Omental fat pad (tissue), 4 donors: ENCODE measurements around the gene OCIAD2. TPM values are rescaled to one million over a fixed set of nuclear protein-coding genes. Genes with fewer than 3 reads are reported as not detected.

Experiments
- ATAC-seq: fragments of 150-250 bp; one replicate; pipeline ENCODE4 v1.9.1; 2016; ENCODE audit warnings: mild to moderate bottlenecking, moderate library complexity; ENCODE audit not compliant: low FRiP score
- DNase-seq: peaks from one replicate; pipeline ENCODE4 v3.0.0-alpha.2; 2019; ENCODE audit warnings: low spot score
- total RNA-seq, 4 donors: library from RNA; depleted of rRNA; stranded (reverse); fragments of >200 nt; gene quantifications; one replicate each; pipeline ENCODE4 v1.1.0, GENCODE V29; 2016
- TF ChIP-seq, protein P1 (sequence below), 3 donors: fragments of 450-650 bp; IDR thresholded peaks; one replicate each; pipeline ENCODE4 v1.5.1; 2016 to 2017; ENCODE audit warnings: antibody characterized with exemption in 3 of 3, mild to moderate bottlenecking in 3 of 3, moderate library complexity in 2 of 3

OCIAD2 gene
- total RNA-seq, 4 donors from 2014 or later: 2.8 to 24.3 (median 4.5) TPM

DNA sequence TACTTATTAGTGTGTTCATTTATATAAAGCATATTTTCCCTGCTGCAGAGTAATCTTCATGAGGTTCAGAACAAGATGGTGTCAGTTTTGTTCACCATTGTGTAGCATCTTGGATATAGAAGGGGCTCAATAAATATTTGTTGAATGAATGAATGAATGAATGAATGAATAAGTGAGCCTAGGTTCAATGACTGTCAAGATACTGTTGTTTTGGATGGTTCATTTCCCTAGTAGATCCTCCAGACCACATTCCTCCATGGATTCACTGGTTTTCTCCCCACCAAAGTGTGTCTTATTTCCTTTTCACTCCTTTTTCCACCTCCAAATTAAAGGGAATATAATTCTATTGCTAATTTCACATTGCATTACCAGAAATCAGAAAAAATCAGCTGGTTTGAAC lies 2.1 kb upstream of the OCIAD2 start:
- TF ChIP-seq, protein P1, sequence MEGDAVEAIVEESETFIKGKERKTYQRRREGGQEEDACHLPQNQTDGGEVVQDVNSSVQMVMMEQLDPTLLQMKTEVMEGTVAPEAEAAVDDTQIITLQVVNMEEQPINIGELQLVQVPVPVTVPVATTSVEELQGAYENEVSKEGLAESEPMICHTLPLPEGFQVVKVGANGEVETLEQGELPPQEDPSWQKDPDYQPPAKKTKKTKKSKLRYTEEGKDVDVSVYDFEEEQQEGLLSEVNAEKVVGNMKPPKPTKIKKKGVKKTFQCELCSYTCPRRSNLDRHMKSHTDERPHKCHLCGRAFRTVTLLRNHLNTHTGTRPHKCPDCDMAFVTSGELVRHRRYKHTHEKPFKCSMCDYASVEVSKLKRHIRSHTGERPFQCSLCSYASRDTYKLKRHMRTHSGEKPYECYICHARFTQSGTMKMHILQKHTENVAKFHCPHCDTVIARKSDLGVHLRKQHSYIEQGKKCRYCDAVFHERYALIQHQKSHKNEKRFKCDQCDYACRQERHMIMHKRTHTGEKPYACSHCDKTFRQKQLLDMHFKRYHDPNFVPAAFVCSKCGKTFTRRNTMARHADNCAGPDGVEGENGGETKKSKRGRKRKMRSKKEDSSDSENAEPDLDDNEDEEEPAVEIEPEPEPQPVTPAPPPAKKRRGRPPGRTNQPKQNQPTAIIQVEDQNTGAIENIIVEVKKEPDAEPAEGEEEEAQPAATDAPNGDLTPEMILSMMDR (IDR thresholded peaks at IDR 0.05): no peak
- no peak for ATAC-seq
- DNase-seq: no peak

DNA sequence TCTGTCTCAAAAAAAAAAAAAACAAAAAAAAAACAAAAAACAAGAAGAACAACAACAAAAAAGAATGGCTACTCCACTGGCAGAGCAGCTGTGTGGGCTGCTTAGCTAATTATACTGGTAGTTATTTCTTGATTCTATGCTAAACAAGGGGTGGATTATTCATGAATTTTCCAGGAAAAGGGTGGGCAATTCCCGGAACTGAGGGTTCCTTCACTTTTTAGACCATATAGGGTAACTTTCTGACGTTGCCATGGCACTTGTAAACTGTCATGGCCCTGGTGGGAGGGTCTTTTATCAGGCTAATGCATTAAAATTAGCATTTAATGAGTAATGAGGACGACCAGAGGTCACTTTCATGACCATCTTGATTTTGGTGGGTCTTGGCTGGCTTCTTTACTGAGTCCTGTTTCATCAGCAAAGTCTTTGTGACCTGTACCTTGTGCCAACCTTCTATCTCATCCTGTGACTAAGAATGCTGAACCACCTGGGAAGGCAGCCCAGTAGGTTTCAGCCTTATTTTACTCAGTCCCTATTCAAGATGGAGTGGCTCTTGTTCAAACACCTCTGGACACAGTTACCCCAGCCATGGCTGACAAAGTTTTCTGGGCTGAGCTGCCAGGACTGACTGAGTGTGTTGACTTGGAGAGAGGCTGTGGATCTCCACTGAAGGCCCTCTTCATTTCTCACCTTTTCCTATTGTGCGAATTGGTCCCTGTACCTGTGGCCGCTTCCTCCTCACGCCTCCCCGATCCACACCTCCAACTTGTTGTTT lies 1.3 kb upstream of the OCIAD2 start:
- DNase-seq: no peak
- no peak for ATAC-seq
- TF ChIP-seq, protein P1 (IDR thresholded peaks at IDR 0.05): no peak

DNA sequence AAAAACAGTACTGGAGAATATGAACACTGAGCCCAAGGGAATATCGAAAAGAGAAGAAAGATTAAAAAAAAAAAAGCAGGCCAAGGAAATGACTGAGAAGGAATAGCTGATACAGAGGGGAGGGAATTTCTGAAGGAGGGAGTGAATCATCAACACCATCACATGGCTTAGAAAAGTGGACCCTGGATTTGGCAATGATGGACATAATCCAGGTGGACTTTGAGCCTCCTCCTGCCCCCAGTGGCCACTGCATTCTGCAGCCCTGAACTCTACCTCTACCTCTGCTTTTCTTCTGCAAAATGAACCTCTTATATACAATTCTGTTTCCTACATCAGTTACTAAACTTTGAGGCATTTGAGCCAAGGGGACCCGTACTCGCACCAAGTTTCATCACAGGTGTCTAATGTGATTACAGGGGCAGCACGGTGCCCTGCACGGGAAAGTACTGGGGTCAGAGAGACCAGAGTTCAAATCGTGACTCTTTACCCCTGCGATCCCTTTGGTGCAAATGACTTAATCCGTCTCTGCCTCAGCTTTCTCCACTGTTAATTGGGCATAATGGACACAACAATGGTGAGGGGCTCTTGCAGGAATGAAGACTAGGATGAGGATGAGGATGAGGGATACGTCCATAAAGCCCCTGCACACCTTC lies 1.1 kb downstream of the OCIAD2 start:
- DNase-seq (no peak), ATAC-seq (no peak)
- TF ChIP-seq, protein P1 (IDR thresholded peaks at IDR 0.05): no peak

DNA sequence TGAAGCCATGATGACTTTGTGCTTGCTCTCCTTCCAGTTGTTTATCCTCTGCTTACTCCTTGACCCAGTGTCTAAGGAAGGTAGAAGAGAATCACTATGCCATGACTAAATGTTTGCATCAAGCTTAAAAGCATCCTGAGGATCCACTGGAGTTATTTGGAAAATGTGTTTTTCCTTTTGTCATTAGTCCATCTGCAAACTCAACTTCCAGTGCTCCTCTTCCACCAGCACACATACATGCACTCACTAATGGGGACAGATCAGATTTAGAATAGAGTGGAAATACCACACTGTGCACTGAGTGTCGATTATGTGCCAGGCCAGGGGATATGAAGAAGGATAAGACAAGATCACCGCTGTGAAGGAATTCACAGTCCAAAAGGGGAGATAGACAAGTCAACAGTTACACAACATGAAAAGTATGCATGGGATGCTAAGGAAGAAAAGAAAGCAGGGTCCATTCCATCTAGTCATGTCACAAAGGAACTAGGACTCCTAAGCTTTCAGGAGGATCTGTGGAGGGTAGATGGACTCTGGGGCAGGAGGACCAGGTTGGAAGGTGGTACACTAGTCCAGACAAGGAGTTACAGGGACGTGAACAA lies 1.9 kb downstream of the OCIAD2 start:
- ATAC-seq: no peak
- TF ChIP-seq, protein P1 (IDR thresholded peaks at IDR 0.05): no peak
- no peak for DNase-seq

DNA sequence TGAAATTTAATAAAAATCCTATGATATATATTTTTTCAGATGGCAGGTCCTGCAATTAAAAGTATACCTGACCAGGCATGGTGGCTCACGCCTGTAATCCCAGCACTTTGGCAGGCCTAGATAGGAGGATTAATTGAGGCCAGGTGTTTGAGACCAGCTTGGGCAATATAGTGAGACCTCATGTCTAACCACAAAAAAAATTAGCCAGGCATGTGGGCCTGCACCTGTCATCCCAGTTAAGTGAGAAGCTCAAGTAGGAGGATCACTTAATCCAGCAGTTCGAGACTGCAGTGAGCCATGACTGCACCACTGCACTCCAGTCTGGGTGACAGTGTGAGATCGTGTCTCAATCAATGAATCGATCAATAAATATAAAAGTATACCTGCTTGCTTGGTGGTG lies 2.5 kb downstream of the OCIAD2 start:
- TF ChIP-seq, protein P1 (IDR thresholded peaks at IDR 0.05): no peak
- ATAC-seq (no peak), DNase-seq (no peak)

DNA sequence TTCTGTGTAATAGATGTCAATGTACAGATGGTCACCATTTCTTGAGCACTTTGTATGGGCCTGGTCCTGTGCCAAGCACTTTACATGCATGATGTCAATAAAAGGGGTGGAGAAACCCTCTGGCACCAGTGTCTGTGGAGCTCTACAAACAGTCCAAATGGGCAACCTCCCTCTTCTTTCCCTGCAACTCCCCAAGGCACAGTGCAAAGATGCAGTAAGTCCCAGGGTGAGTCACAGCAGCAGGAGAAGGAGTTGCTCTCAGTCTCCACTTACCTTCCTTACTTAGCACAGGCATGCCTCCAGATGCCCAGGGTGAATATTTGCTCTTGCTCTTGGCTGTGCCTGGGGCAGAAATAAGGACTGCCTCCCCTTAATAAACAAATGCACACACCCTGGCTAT lies 4.3 kb downstream of the OCIAD2 start:
- TF ChIP-seq, protein P1 (IDR thresholded peaks at IDR 0.05): no peak
- no peak for ATAC-seq
- DNase-seq: no peak
